ENCODE results near the gene ZSWIM8.
"Not testable (repeated sequence)": the region's sequence is repeated elsewhere in the genome, so short reads cannot be mapped to it uniquely, and the experiment has no call there.

ZSWIM8 gene

DNA sequence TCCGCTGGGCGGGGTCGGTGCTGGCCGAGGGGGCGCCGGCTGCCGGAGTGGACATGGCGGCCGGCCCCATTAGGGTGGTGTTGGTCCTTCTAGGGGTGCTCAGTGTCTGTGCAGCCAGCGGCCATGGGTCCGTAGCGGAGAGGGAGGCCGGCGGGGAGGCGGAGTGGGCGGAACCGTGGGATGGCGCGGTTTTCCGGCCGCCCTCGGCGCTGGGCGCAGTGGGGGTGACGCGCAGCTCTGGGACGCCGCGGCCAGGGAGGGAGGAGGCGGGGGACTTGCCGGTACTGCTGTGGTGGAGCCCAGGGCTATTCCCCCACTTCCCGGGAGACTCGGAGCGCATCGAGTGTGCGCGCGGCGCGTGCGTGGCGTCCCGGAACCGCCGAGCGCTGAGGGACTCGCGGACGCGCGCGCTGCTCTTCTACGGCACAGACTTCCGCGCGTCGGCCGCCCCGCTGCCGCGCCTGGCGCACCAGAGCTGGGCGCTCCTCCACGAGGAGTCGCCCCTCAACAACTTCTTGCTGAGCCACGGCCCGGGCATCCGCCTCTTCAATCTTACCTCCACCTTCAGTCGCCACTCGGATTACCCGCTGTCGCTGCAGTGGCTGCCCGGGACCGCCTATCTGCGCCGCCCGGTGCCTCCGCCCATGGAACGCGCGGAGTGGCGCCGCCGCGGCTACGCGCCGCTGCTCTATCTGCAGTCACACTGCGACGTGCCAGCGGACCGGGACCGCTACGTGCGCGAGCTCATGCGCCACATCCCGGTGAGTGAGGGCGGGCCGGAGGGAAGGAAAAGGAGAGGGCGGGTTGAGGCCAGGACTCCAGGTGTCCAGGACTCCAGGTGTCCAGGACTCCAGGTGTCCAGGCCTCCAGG lies 12.9 kb upstream of the ZSWIM8 start:
- DNase-seq (ENCODE audit: low read depth) = peak; percentile 81

DNA sequence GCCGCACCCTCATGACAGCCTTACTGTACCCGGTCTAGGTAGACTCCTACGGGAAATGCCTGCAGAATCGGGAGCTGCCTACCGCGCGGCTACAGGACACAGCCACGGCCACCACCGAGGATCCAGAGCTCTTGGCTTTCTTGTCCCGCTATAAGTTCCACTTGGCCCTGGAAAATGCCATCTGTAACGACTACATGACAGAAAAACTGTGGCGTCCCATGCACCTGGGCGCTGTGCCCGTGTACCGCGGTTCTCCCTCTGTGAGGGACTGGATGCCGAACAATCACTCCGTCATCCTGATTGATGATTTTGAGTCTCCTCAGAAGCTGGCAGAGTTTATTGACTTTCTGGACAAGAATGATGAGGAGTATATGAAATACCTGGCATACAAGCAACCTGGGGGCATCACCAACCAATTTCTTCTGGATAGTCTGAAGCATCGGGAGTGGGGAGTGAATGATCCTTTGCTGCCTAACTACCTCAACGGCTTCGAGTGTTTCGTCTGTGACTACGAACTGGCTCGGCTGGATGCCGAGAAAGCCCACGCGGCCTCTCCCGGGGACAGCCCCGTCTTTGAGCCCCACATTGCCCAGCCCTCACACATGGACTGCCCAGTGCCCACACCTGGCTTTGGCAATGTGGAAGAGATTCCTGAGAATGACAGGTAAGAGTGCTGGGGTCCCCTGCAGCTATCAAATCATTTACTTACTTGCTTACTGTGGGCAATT lies 12.1 kb upstream of the ZSWIM8 start:
- DNase-seq (ENCODE audit: low read depth) = no peak

DNA sequence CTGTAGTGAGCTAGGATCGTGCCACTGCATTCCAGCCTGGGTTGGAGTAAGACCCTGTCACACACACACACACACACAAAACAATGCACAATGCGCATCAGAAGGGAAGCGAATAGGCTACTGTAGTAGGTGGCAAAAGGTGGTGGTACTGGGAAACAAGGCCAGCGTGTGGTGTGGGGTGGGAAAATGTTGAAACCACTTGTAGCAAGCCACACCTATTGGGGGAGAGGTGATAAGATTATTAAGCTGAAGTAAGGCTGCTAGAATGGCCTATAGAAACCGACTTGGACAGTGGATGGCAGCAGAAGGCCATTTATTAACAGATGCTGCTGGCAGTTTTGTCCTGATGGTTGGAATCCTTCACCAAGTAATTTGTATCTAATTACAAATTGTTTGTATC lies 10.8 kb upstream of the ZSWIM8 start:
- peak; percentile 42 for DNase-seq (ENCODE audit: low read depth)

GRCh38 chr10:73779018-73779417 lies 6.4 kb upstream of the ZSWIM8 start:
- DNase-seq (ENCODE audit: low read depth) = no peak

DNA sequence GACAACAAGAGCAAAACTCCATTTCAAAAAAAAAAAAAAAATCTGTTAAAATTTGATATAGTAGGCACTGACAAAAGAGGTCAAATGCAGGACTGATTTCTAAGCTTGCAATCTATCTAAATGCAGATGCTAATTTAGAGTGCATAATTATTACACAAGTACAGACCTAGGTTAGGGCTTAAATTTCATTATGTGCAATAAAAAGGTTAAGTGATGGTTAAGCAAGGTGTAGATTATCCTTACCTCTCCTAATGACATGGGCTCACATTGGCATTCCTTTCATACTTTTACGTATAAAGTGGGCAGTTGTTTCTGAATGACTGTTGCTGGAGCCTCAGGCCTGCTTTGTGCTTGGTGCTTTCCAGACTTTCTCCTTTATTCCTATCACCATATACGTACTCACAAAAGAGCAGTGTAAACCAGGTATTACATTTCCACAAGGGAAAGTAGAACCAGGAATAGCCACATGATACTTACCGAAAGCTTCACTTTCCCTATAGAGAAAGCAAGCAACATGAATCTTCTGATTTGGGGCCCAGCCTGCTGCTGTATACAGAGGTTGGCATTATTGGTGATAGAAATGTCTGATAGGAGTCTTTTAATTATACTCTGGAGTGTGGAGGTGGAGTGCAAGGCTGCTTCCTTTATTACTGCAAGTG lies 5.7 kb upstream of the ZSWIM8 start:
- no peak for DNase-seq (ENCODE audit: low read depth)

GRCh38 chr10:73780301-73780700 lies 5.1 kb upstream of the ZSWIM8 start:
- no peak for DNase-seq (ENCODE audit: low read depth)

DNA sequence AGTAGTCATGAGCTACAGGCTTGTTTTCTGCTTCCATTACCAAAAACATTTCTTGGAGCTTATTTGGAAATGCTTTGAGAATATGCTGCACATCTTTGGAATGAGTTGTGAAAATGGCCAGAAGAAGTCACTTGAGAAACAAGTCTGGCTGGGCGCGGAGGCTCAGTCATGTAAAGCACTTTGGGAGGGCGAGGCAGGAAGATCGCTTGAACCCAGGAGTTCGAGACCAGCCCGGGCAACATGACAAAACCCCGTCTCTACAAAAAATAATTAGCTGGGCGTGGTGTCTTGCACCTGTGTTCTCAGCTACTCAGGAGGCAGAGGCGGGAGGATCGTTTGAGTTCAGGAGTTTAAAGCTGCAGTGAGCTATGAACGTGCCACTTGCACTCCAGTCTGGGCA lies 4.4 kb upstream of the ZSWIM8 start:
- DNase-seq (ENCODE audit: low read depth) = no peak

DNA sequence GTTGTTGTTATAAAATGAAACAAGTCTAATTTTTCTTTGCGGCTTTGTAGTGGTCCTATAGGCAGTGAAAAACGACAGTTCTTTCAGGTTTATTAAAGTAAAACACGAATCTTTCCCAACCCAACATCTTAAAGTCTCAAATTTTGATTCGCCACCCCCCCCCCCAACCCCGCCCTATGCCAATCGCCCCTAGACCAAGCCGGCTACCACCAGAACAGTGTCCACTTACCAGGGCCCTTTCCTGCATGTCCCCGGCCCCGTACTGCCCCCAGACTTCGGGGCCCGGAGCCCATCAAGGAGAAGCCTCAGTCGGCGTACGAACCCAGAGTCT lies 3.9 kb upstream of the ZSWIM8 start:
- no peak for DNase-seq (ENCODE audit: low read depth)

DNA sequence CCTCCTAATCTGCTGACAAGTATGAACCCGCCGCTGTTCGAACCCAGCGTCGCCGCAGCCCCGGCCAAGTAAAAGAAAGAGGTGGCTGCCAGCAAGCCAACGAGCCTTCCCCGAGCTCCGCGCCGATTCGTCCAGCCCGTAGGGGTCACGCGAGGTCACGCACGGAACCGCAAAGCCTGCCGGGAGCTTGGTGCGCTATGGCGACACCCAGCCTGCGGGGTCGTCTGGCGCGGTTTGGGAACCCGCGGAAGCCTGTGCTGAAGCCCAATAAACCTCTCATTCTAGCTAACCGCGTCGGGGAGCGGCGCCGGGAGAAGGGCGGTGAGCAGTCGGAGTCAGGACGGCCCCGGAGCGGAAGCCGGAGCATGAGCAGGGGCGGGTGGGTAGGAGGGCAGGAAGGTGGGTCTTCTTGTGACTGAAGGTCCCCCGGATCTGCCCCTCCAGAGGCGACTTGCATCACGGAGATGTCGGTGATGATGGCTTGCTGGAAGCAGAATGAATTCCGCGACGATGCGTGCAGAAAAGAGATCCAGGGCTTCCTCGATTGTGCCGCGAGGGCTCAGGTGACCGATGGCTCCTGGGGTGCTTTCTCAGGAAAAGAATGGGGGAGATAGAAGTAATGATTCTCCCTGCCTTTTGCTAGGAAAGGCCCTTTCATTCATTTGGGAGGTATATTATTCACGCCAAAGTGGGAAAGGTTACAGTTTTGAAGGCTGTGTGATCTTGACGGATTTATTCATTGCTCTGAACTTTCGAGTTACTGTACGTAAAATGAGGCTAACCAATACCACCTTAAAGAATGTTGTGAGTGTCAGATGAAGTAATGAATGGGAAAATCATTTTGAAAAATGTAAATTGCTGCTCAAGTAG lies 3.3 kb upstream of the ZSWIM8 start, which contains the start of gene CHCHD1:
TSS of gene CHCHD1 (plus strand) at position 170 of the 870 bp plus-strand sequence. CDS start at position 198, 28 bp downstream.
- peak; percentile 79 for DNase-seq (ENCODE audit: low read depth)

GRCh38 chr10:73782749-73783085 lies 2.7 kb upstream of the ZSWIM8 start:
- no peak for DNase-seq (ENCODE audit: low read depth)

DNA sequence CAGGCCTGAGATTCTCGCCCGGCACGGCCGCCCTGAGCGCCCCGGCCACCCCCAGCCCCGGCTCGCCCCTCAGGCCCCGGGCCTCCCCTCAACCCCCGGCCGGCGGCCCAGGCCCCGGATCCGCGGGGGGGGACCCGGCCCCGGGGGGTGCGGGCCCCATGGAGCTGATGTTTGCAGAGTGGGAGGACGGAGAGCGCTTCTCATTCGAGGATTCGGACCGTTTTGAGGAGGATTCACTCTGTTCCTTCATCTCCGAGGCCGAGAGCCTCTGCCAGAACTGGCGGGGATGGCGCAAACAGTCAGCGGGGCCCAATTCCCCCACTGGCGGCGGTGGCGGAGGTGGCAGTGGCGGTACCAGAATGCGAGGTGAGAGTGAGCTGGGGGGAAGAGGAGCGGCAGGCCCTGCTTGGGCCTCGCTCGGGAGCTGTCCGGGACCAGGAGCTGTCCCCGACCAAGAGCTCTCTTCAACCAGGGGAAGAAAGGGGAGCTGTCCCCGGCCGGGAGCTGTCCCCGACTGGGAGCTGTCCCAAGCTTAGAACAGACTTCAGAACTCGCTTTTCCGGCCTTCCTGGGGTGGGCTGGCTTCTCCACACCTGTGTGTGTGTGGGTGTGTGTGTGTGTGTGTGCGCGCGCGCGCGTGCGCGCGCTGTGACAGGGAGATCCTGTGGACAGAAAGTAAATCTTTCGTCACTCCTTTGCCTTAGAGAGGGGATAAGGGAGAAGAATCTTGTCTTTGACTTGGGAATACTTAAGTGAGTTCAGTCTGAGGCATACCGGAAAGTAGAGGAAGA lies 510 bp downstream of the ZSWIM8 start:
- DNase-seq (ENCODE audit: low read depth) = peak; percentile 57

DNA sequence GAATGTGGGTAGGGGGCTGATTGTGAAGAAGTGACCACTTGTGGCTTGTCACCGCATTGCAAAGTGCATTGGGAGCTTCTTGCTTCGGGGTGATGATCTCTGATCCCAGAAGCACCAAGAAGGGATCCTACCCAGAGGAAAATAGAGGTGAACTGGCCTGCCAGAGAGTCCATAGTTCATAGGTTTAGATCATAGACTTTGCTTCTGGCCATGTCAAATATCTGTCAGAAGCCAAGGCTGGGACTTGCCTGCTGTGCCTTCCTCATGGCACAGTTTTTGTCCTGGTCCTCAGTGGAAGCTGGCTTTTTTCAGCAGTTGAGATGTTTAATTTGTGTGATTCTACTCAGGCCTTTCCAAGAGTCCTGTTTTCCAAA lies 1.1 kb downstream of the ZSWIM8 start:
- DNase-seq (ENCODE audit: low read depth) = no peak

DNA sequence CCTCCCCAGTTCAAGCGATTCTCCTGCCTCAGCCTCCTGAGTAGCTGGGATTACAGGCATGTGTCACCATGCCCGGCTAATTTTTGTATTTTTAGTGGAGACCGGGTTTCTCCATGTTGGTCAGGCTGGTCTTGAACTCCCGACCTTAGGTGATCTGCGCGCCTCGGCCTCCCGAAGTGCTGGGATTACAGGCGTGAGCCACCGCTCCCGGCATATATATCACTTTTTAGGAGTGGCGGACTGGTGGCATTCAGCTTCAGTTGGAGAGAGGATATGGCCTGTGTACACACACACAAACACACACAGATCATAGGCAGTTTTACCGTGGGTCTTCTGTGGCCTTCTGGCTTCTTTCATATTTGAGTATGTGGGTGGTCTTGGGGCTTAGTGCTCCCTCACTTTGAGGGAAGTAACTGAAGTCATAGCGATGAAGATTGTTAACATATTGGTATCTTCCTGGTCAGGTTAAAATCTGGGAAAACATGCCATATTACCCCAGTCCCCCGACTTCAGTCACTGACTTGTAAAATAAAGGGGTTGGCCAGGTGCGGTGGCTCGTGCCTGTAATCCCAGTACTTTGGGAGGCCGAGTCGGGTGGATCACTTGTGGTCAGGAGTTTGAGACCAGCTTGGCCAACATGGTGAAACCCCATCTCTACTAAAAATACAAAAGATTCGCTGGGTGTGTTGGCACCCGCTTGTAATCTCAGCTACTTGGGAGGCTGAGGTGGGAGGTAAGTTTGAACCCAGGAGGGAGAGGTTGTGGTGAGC lies 1.8 kb downstream of the ZSWIM8 start:
- not testable (repeated sequence) for DNase-seq (ENCODE audit: low read depth)

DNA sequence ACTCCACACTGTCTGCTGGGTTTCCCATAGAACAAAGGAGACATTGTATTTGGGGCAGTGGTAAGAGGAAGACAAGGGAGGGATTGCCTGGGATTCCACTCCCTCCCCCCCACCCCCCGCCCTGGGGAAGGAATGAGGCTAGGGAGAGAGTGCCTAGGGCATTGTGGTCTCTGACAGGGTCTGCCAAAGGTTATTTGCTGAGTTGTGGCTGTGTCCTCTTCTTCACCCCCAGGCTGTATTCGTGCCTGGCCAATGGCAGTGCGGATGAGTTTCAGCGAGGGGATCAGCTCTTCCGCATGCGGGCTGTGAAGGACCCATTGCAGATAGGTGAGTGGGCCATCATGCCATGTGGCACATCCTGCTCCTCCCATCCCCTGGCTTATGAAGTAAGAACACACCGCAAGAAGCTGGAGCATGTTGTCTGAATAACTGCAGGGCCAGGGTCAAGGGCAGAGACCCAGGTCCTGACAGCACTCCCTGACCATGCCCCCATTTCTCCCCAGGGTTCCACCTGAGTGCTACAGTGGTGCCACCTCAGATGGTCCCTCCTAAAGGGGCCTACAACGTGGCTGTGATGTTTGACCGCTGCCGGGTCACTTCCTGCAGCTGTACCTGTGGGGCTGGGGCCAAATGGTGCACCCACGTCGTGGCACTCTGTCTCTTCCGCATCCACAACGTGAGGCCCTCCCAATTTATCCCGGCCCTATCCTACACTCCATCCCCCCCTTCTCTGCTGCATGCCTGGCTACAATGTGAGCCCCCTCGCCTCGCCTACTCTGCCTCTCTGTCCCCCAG lies 3.7 kb downstream of the ZSWIM8 start:
- DNase-seq (ENCODE audit: low read depth) = no peak

GRCh38 chr10:73789659-73790055 lies 4.3 kb downstream of the ZSWIM8 start:
- DNase-seq (ENCODE audit: low read depth) = no peak

DNA sequence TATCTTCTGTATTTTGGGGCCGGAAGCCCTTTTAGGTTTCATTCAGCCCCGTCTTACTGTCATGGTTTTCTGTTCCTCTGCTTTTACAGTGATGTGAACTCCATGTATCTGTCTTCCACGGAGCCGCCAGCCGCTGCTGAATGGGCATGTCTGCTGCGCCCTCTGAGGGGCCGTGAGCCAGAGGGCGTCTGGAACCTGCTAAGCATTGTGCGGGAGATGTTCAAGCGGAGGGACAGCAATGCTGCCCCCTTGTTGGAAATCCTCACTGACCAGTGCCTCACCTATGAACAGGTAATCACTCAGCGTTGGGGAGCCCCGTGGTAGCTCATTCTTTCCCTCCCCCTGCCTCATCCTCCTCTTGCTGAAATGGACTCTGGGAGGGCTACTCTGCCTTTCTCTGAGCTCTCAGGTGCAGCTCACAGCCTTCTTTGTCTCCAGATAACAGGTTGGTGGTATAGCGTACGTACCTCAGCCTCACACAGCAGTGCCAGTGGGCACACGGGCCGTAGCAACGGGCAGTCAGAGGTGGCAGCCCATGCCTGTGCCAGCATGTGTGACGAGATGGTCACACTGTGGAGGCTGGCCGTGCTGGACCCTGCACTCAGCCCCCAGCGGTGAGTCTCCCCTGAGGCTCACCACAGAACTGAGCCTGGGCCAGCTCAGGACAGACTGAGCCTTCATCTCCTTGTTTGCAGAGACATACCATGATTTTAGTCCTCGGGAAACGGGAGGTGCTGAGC lies 5.7 kb downstream of the ZSWIM8 start:
- DNase-seq (ENCODE audit: low read depth) = no peak

GRCh38 chr10:73791871-73792400 lies 6.5 kb downstream of the ZSWIM8 start:
- DNase-seq (ENCODE audit: low read depth) = no peak

- DNase-seq (ENCODE audit: low read depth) = no peak
Measured at GRCh38 chr10:73793456-73793855, 8.1 kb downstream of the ZSWIM8 start.

DNA sequence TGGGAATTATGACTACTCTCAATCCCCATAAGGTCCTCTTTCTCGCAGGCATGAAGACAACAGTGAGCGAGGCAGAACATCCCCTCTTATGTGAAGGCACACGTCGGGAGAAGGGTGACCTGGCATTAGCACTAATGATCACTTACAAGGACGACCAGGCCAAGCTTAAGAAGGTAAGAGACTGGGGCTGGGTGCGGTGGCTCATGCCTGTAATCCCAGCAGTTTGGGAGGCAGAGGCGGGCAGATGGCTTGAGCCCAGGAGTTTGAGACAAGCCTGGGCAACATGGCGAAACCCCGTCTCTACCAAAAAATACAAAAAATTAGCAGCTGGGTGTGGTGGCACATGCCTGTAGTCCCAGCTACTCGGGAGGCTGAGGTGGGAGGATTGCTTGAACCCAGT lies 10.1 kb downstream of the ZSWIM8 start:
- DNase-seq (ENCODE audit: low read depth) = not testable (repeated sequence)
